ENCODE data around the gene PKNOX2. TPM values are rescaled to one million over a fixed set of nuclear protein-coding genes. Genes with fewer than 3 reads are reported as not detected.

The PKNOX2 gene
- total and polyA plus RNA-seq, 2 of the 4 experiments (the other 2 are of a cell fraction) = 0.72 to 2.3 TPM

GRCh38 chr11:125375146-125375545 lies 210.6 kb downstream of the PKNOX2 start:
- no peak overlapping the region for H2BK15ac ChIP-seq (ENCODE audit: low read depth, low read length)
- BruUV-seq (replicated peaks) = no TSS peak
- H4K20me1 ChIP-seq (ENCODE audit: insufficient read depth, low read length) = no peaks in the 10 kb centered on the region
- no peaks in the 10 kb centered on the region for H3K9me3 ChIP-seq (ENCODE audit: control insufficient read depth, insufficient read depth, low read length)
- no peak overlapping the region for H2BK20ac ChIP-seq (ENCODE audit: low read depth, low read length)
- in situ Hi-C loops (cut with MboI; ENCODE audit: low sequenced_read_pairs) = no loop called here
- peaks cover 6% of the 10 kb centered on the region; the same call in 1 of the 2 replicates for H3K4me1 ChIP-seq (ENCODE audit: control insufficient read depth, insufficient read depth, low read length)
- H4K5ac ChIP-seq (ENCODE audit: low read depth, low read length) = no peak overlapping the region
- DNase-seq (no peak), ATAC-seq (ENCODE audit: low read depth) (no peak)
- no peak overlapping the region for H3K27ac ChIP-seq (ENCODE audit: insufficient read depth, low read length)
- H2BK120ac ChIP-seq (ENCODE audit: low read depth, low read length) = no peak overlapping the region
- H2AK9ac ChIP-seq (replicated peaks; ENCODE audit: low read depth, low read length, poor library complexity) = no peak overlapping the region
- no peak overlapping the region for H3K56ac ChIP-seq (ENCODE audit: extremely low read depth, insufficient read depth, low read length)
- H3K4me2 ChIP-seq (ENCODE audit: low read depth, low read length) = no peak overlapping the region
- no peak overlapping the region for H3K4ac ChIP-seq (ENCODE audit: low read depth, low read length)
- H3K9ac ChIP-seq (ENCODE audit: low read depth, low read length) = no peak overlapping the region
- no peak overlapping the region for H3K18ac ChIP-seq (ENCODE audit: low read depth, low read length)
- H2BK5ac ChIP-seq (ENCODE audit: low read depth, low read length, poor library complexity, severe bottlenecking) = no peak overlapping the region
- H2AFZ ChIP-seq (replicated peaks; ENCODE audit: low read length, poor library complexity) = no peak overlapping the region
- no peak overlapping the region for H3K4me3 ChIP-seq (ENCODE audit: insufficient read depth, low read depth, low read length)
- peaks cover 5% of the 10 kb centered on the region for H3K27me3 ChIP-seq (ENCODE audit: control insufficient read depth, insufficient read depth, low read length)
- no peak overlapping the region for H3K14ac ChIP-seq (replicated peaks; ENCODE audit: low read depth, low read length)
- WGBS, 2 experiments (ENCODE audit: extremely low coverage in 2 of 2, insufficient read length in 1 of 2) = no CpG with 5 or more reads among the region's 6 CpGs
- H3K23ac ChIP-seq (ENCODE audit: low read depth, low read length) = no peak overlapping the region
- H4K8ac ChIP-seq (ENCODE audit: low read depth in 2 of 2, low read length in 2 of 2) = no peak overlapping the region
- no peaks in the 10 kb centered on the region for H3K9me1 ChIP-seq (ENCODE audit: insufficient read depth, low read length)
- H3K79me1 ChIP-seq (ENCODE audit: low read depth in 1 of 2, low read length in 2 of 2) = no peaks in the 10 kb centered on the region
- no peak overlapping the region for H2AK5ac ChIP-seq (ENCODE audit: low read depth, low read length)
- ChIA-PET CTCF (no interaction called here), POLR2A (ENCODE audit: unreplicated experiment) (no interaction called here)
- intact Hi-C loops (cut with micrococcal nuclease) = no loop called here
- H3K36me3 ChIP-seq (ENCODE audit: control insufficient read depth, insufficient read depth, low read length) = no peaks in the 10 kb centered on the region
- no peak overlapping the region for H4K91ac ChIP-seq (ENCODE audit: insufficient read depth, low read depth, low read length)
- dilution Hi-C loops (cut with HindIII; ENCODE audit: low sequenced_read_pairs, unreplicated experiment) = no loop called here
- TF ChIP-seq RAD21 (IDR thresholded peaks at IDR 0.05; ENCODE audit: low read length) (no peak), MAZ (IDR thresholded peaks at IDR 0.05; ENCODE audit: borderline replicate concordance, low read depth, low read length) (no peak), SMC3 (IDR thresholded peaks at IDR 0.05; ENCODE audit: low read depth, low read length) (no peak), POLR2A (IDR thresholded peaks at IDR 0.05; ENCODE audit: low read depth, low read length) (no peak), RFX5 (IDR thresholded peaks at IDR 0.05; ENCODE audit: low read depth, low read length) (no peak), ELK1 (IDR thresholded peaks at IDR 0.05; ENCODE audit: borderline replicate concordance, low read depth, low read length) (no peak), NFE2L2 (IDR thresholded peaks at IDR 0.05; ENCODE audit: low read depth, low read length) (no peak), FOS (IDR thresholded peaks at IDR 0.05; ENCODE audit: low read depth, low read length) (no peak), CHD1 (IDR thresholded peaks at IDR 0.05; ENCODE audit: low read depth, low read length) (no peak), CEBPB (IDR thresholded peaks at IDR 0.05; ENCODE audit: low read depth, low read length) (no peak), MXI1 (IDR thresholded peaks at IDR 0.05; ENCODE audit: borderline replicate concordance, low read depth, low read length) (no peak), MAFK (IDR thresholded peaks at IDR 0.05; ENCODE audit: low read depth, low read length) (no peak), USF2 (IDR thresholded peaks at IDR 0.05; ENCODE audit: low read depth, low read length) (no peak), BHLHE40 (IDR thresholded peaks at IDR 0.05; ENCODE audit: low read depth, low read length) (no peak), CTCF (conservative IDR thresholded peaks at IDR 0.05; ENCODE audit: low read depth, low read length) (no peak), RCOR1 (IDR thresholded peaks at IDR 0.05; ENCODE audit: insufficient replicate concordance, low read length) (no peak)

Measured in IMR-90 (cell line).